Measurements from ENCODE around the gene SHISA9. TPM values are rescaled to one million over a fixed set of nuclear protein-coding genes. Genes with fewer than 3 reads are reported as not detected.

The SHISA9 gene
- polyA plus RNA-seq, 2 of the 4 experiments (the other 2 are of a cell fraction) = 0.16 TPM; not detected in 1

- CTCF ChIA-PET = no interaction called here
Measured at GRCh38 chr16:13018026-13018425, 116.6 kb downstream of the SHISA9 start.

GRCh38 chr16:13021996-13022395 is 120.6 kb downstream of the SHISA9 start:
- no peak for FAIRE-seq
- CTCF ChIA-PET = no interaction called here
- 10% methylated on average over 7 of the region's 7 CpGs for WGBS (ENCODE audit: missing lambda C conversion rate)
- no peaks in the 10 kb centered on the region for H3K9me3 ChIP-seq
- H3K4me3 ChIP-seq = no peak overlapping the region
- ATAC-seq = no peak
- H3K4me1 ChIP-seq = no peaks in the 10 kb centered on the region
- POLR2A ChIA-PET = no interaction called here
- no peak overlapping the region for H3K27ac ChIP-seq
- no peak for DNase-seq (ENCODE audit: low read depth in 1 of 2, low spot score in 1 of 2)
- H3K4me2 ChIP-seq = no peak overlapping the region
- TF ChIP-seq FOXS1 (CRISPR knock-in tag; IDR thresholded peaks at IDR 0.05) = no peak
- TF ChIP-seq KDM5A (IDR thresholded peaks at IDR 0.05) = no peak
- no peak for TF ChIP-seq HOXA7 (CRISPR knock-in tag; IDR thresholded peaks at IDR 0.05)
- TF ChIP-seq MAZ (IDR thresholded peaks at IDR 0.05; ENCODE audit: borderline replicate concordance, low read depth, low read length) = no peak
- TF ChIP-seq ZFP36 (IDR thresholded peaks at IDR 0.05; ENCODE audit: borderline replicate concordance, partially characterized antibody) = no peak
- TF ChIP-seq ZC3H11A (IDR thresholded peaks at IDR 0.05) = no peak
- TF ChIP-seq REST (IDR thresholded peaks at IDR 0.05) = no peak
- no peak for TF ChIP-seq HOXB5 (CRISPR knock-in tag; IDR thresholded peaks at IDR 0.05)
- TF ChIP-seq CTCF (IDR thresholded peaks at IDR 0.05) = no peak
- TF ChIP-seq HEYL (CRISPR knock-in tag; IDR thresholded peaks at IDR 0.05) = no peak
- TF ChIP-seq EHMT2 (IDR thresholded peaks at IDR 0.05; ENCODE audit: low read depth) = no peak

More at GRCh38 chr16:13018026-13018425, 116.6 kb downstream of the SHISA9 start:
- H3K27ac ChIP-seq = no peak overlapping the region
- no peaks in the 10 kb centered on the region for H3K9me3 ChIP-seq
- no peak overlapping the region for H3K4me3 ChIP-seq
- FAIRE-seq = no peak
- ATAC-seq = no peak
- H3K4me1 ChIP-seq = no peaks in the 10 kb centered on the region
- 29% methylated on average over 5 of the region's 5 CpGs for WGBS (ENCODE audit: missing lambda C conversion rate)
- POLR2A ChIA-PET = no interaction called here
- H3K4me2 ChIP-seq = no peak overlapping the region
- no peak for DNase-seq (ENCODE audit: low read depth in 1 of 2, low spot score in 1 of 2)
- TF ChIP-seq BHLHE40 (IDR thresholded peaks at IDR 0.05; ENCODE audit: low read depth, low read length) (no peak), HEYL (CRISPR knock-in tag; IDR thresholded peaks at IDR 0.05) (no peak), HOXA7 (CRISPR knock-in tag; IDR thresholded peaks at IDR 0.05) (no peak), EHMT2 (IDR thresholded peaks at IDR 0.05; ENCODE audit: low read depth) (no peak), SMC3 (IDR thresholded peaks at IDR 0.05) (no peak), CBX8 (IDR thresholded peaks at IDR 0.05) (no peak), JUN (IDR thresholded peaks at IDR 0.05) (no peak), SREBF2 (IDR thresholded peaks at IDR 0.05) (no peak), ESRRA (IDR thresholded peaks at IDR 0.05; ENCODE audit: borderline replicate concordance, low read length) (no peak), USF2 (IDR thresholded peaks at IDR 0.05) (no peak), ZFP36 (IDR thresholded peaks at IDR 0.05; ENCODE audit: borderline replicate concordance, partially characterized antibody) (no peak), NFE2L2 (conservative IDR thresholded peaks at IDR 0.05; ENCODE audit: low read length) (no peak), CHD2 (IDR thresholded peaks at IDR 0.05; ENCODE audit: low read length, partially characterized antibody) (no peak), MAFK (IDR thresholded peaks at IDR 0.05; ENCODE audit: partially characterized antibody) (no peak), MAZ (IDR thresholded peaks at IDR 0.05; ENCODE audit: borderline replicate concordance, low read depth, low read length) (no peak), CTCF (IDR thresholded peaks at IDR 0.05) (no peak), PBX3 (IDR thresholded peaks at IDR 0.05) (no peak), ELK1 (IDR thresholded peaks at IDR 0.05; ENCODE audit: low read depth, low read length) (no peak)

Data from A549 (cell line).